K562 (cell line): ENCODE results near the gene STEAP2. TPM values are rescaled to one million over a fixed set of nuclear protein-coding genes. Genes with fewer than 3 reads are reported as not detected.

Experiments
- ATAC-seq: fragments of 200-7000 bp; cut with Tn5 transposase; 3 replicates; pipeline ENCODE4 v1.9.1; 2020; ENCODE audit warnings: moderate library complexity
- BruUV-seq: library from RNA; stranded (reverse); fragments of 400-500 nt; replicated peaks from 2 replicates; lab custom pipeline; 2021; lab: Mats Ljungman, UMichigan
- CTCF ChIA-PET: fragments of 300-600 bp; formaldehyde crosslinking; extraction: SDS; loops from one replicate; lab custom pipeline; 2021; ENCODE audit warnings: low intra/inter-chr PET ratio; lab: Yijun Ruan, JAX
- POLR2A ChIA-PET: fragments of 300-600, 350-650 bp; sonication (Branson Sonifier 250); formaldehyde crosslinking; extraction: SDS; loops from one replicate; lab custom pipeline; 2021; ENCODE audit warnings: antibody characterized with exemption, inconsistent platforms; lab: Yijun Ruan, JAX
- DNase-seq, 4 experiments: peaks; one replicate each; pipeline versions ENCODE4 v3.0.0 to v3.0.0-alpha.2; 2011 to 2018; ENCODE audit warnings: low spot score in 3 of 4, mixed read lengths in 3 of 4; ENCODE audit errors: extremely low read depth in 1 of 4
- FAIRE-seq: peaks from 2 replicates; lab custom pipeline; 2011; peaks lifted over from hg19 to GRCh38; lab: Jason Lieb, UNC
- H2AFZ ChIP-seq: 2 replicates; pipeline ENCODE4 v1.6.0; 2011; ENCODE audit warnings: low read depth, low read length, control low read depth, inconsistent platforms
- H3K27ac ChIP-seq: fragments of 200-600 bp; 3 replicates; pipeline ENCODE4 v1.8.0; 2011; ENCODE audit warnings: low read depth, mild to moderate bottlenecking, control low read depth, inconsistent platforms, low read length, moderate library complexity, mixed read lengths; ENCODE audit errors: extremely low read depth
- H3K27me3 ChIP-seq, 2 experiments: fragments of 300-600 bp in 1 of 2; 2 replicates in 1 of 2; 3 replicates in 1 of 2; pipeline versions ENCODE4 v1.6.0 to v1.8.0; 2011; ENCODE audit warnings: inconsistent platforms in 2 of 2, low read length in 2 of 2, mild to moderate bottlenecking in 1 of 2, mixed read lengths in 1 of 2, moderate library complexity in 1 of 2; ENCODE audit not compliant: control insufficient read depth in 2 of 2, insufficient read depth in 2 of 2
- H3K36me3 ChIP-seq: fragments of 300-600 bp; 3 replicates; pipeline ENCODE4 v1.8.0; 2011; ENCODE audit warnings: mild to moderate bottlenecking, low read length, inconsistent platforms; ENCODE audit not compliant: control insufficient read depth, insufficient read depth
- H3K4me1 ChIP-seq, 2 experiments: fragments of 200-600 bp in 1 of 2; replicated peaks in 1 of 2; 2 replicates in 1 of 2; 3 replicates in 1 of 2; pipeline versions ENCODE4 v1.5.1 to v1.8.0; 2011; ENCODE audit warnings: inconsistent platforms in 2 of 2, low read length in 2 of 2, mild to moderate bottlenecking in 1 of 2, mixed read lengths in 1 of 2, moderate library complexity in 1 of 2; ENCODE audit not compliant: control insufficient read depth in 2 of 2, insufficient read depth in 2 of 2
- H3K4me2 ChIP-seq: 2 replicates; pipeline ENCODE4 v1.6.1; 2011; ENCODE audit warnings: low read length, control low read depth, inconsistent platforms, mixed read lengths; ENCODE audit not compliant: insufficient read depth
- H3K4me3 ChIP-seq: fragments of 200-600 bp; sonication (generic), shearing (Covaris generic); 2 replicates; pipeline ENCODE4 v1.5.1; 2016; ENCODE audit warnings: control low read depth, inconsistent platforms
- H3K79me2 ChIP-seq: fragments of 200-600 bp; 3 replicates; pipeline ENCODE4 v1.8.0; 2011; ENCODE audit warnings: low read length, inconsistent platforms; ENCODE audit not compliant: control insufficient read depth, insufficient read depth
- H3K9ac ChIP-seq, 2 experiments: 2 replicates each; pipeline versions ENCODE4 v1.6.0 to v1.6.1; 2011; ENCODE audit warnings: low read depth in 2 of 2, low read length in 2 of 2, control low read depth in 1 of 2, inconsistent platforms in 1 of 2, mild to moderate bottlenecking in 1 of 2, mixed read lengths in 1 of 2; ENCODE audit not compliant: insufficient read depth in 1 of 2
- H3K9me1 ChIP-seq: one replicate; pipeline ENCODE4 v1.6.0; 2011; ENCODE audit warnings: inconsistent platforms, mild to moderate bottlenecking, low read length, moderate library complexity; ENCODE audit not compliant: control insufficient read depth, insufficient read depth
- H3K9me3 ChIP-seq: replicated peaks from 2 replicates; pipeline ENCODE4 v1.5.1; 2011; ENCODE audit warnings: low read depth, low read length, inconsistent platforms; ENCODE audit not compliant: control insufficient read depth, insufficient read depth
- H4K20me1 ChIP-seq: replicated peaks from 2 replicates; pipeline ENCODE4 v1.6.1; 2011; ENCODE audit warnings: low read length, inconsistent platforms, mixed read lengths; ENCODE audit not compliant: control insufficient read depth, insufficient read depth
- BACH1 ChIP-seq: fragments of 200-800 bp; sonication (Bioruptor generic); IDR thresholded peaks from 2 replicates; pipeline ENCODE4 v1.6.1; 2016; ENCODE audit warnings: missing genetic modification characterization, missing compliant biosample characterization
- KDM1A ChIP-seq, 2 experiments: fragments of 450-650 bp; IDR thresholded peaks; 2 replicates each; pipeline ENCODE4 v1.6.1; 2016; ENCODE audit warnings: mild to moderate bottlenecking in 2 of 2
- MCM5 ChIP-seq: fragments of 450-650 bp; IDR thresholded peaks from 2 replicates; pipeline ENCODE4 v1.6.1; 2016; ENCODE audit warnings: low read depth
- MTF1 ChIP-seq: fragments of 250-450 bp; sonication (Bioruptor Pico); IDR thresholded peaks from 2 replicates; pipeline ENCODE4 v1.9.0; 2021; ENCODE audit warnings: moderate library complexity, mild to moderate bottlenecking, inconsistent platforms, borderline replicate concordance
- U2AF1 ChIP-seq: fragments of 200-400 bp; formaldehyde crosslinking; optimal IDR thresholded peaks from 2 replicates; pipeline ENCODE3; 2017; ENCODE audit warnings: mild to moderate bottlenecking, low read depth, low read length, moderate library complexity
- XRCC5 ChIP-seq: fragments of 200-400 bp; formaldehyde crosslinking; IDR thresholded peaks from 2 replicates; pipeline ENCODE4 v1.6.1; 2017; ENCODE audit warnings: low read depth, mild to moderate bottlenecking, low read length
- ZNF282 ChIP-seq: sonication (generic); formaldehyde crosslinking; IDR thresholded peaks from 2 replicates; pipeline ENCODE4 v1.8.1; 2023; ENCODE audit warnings: missing genetic modification reagents
- in situ Hi-C: fragments of 300-500 bp; cut with MboI; formaldehyde crosslinking; loops from 4 replicates; pipeline ENCODE4 v1.15.0; 2018; ENCODE audit warnings: inconsistent platforms, mixed read lengths
- intact Hi-C: fragments of 100-400 bp; cut with micrococcal nuclease; formaldehyde crosslinking; loops from 2 replicates; pipeline ENCODE4 v1.14.2; 2022
- polyA plus RNA-seq, 8 experiments: library from polyadenylated mRNA; depleted of rRNA in 4 of 8; stranded (reverse) in 5 of 8; unstranded in 3 of 8; fragments of >200 nt; fragmentation: Nextera tagmentation in 2 of 8; fragmentation: Illumina TruSeq in 1 of 8; extraction: Ambion mirVana in 2 of 8; extraction: Trizol in 1 of 8; gene quantifications; 2 replicates each; pipeline versions ENCODE4 v1.2.1 to v1.2.3, GENCODE V29; 2011 to 2014; ENCODE audit warnings: inconsistent platforms in 1 of 8, missing spikeins in 1 of 8
- total RNA-seq, 7 experiments: library from RNA; depleted of rRNA in 6 of 7; stranded (reverse); fragments of >200 nt in 6 of 7; fragmentation: Illumina TruSeq in 2 of 7; extraction: Trizol in 2 of 7; gene quantifications; 2 replicates each; pipeline versions ENCODE4 v1.2.1 to v1.2.3, GENCODE V29; 2011 to 2021; ENCODE audit warnings: low replicate concordance in 1 of 7
- TF ChIP-seq, protein P1 (sequence below): fragments of 450-650 bp; IDR thresholded peaks from one replicate; pipeline ENCODE4 v1.6.1; 2018; ENCODE audit warnings: mild to moderate bottlenecking, moderate library complexity; ENCODE audit not compliant: partially characterized antibody
- TF ChIP-seq, protein P2 (sequence below), 2 experiments: IDR thresholded peaks; 2 replicates each; pipeline ENCODE4 v1.6.1; 2011; ENCODE audit warnings: borderline replicate concordance in 1 of 2, control low read depth in 1 of 2, low read depth in 1 of 2, low read length in 1 of 2, mild to moderate bottlenecking in 1 of 2, mixed read lengths in 1 of 2, moderate library complexity in 1 of 2; ENCODE audit not compliant: insufficient read depth in 1 of 2, insufficient read length in 1 of 2, poor library complexity in 1 of 2, severe bottlenecking in 1 of 2; ENCODE audit errors: extremely low read depth in 1 of 2
- TF ChIP-seq, protein P3 (sequence below): sonication (generic); formaldehyde crosslinking; IDR thresholded peaks from 2 replicates; pipeline ENCODE4 v1.8.0; 2023; ENCODE audit warnings: missing genetic modification reagents, mild to moderate bottlenecking, borderline replicate concordance

Gene STEAP2
- total and polyA plus RNA-seq, 9 of the 15 experiments (the other 6 are each of a cell fraction or from before 2014, with no cell fraction given) = 0.02 to 0.03 TPM; not detected in 7

DNA sequence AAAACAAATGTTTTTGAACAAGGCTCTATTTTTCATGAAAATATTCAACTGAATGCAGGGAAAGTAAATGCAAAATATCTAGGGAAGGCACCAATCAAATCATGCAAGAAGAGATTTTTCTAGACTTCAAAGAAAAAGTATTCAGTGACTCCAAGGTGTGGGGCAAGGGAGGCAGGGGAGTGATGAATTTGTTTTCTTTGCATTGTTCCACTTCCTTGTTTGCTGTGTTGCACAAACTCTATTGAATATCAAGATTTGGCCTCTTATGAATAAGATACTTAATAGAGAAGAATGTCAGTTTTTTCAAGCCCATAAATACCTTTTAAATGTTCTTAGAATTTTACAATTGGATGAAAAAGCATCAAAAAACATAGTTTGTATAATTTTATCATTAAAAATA, 30.9 kb upstream of the STEAP2 start:
- POLR2A ChIA-PET = no interaction called here
- H3K9me1 ChIP-seq = no peaks in the 10 kb centered on the region
- ATAC-seq (no peak), FAIRE-seq (no peak)
- no peak overlapping the region for H3K4me3 ChIP-seq
- no peak overlapping the region for H2AFZ ChIP-seq
- no peak overlapping the region for H3K4me2 ChIP-seq
- TF ChIP-seq MTF1 (CRISPR knock-in tag) (no peak), U2AF1 (no peak), BACH1 (tag) (no peak), KDM1A (IDR thresholded peaks at IDR 0.05) (no peak), MCM5 (no peak), XRCC5 (no peak), ZNF282 (CRISPR knock-in tag) (no peak)
- TF ChIP-seq, protein P1, sequence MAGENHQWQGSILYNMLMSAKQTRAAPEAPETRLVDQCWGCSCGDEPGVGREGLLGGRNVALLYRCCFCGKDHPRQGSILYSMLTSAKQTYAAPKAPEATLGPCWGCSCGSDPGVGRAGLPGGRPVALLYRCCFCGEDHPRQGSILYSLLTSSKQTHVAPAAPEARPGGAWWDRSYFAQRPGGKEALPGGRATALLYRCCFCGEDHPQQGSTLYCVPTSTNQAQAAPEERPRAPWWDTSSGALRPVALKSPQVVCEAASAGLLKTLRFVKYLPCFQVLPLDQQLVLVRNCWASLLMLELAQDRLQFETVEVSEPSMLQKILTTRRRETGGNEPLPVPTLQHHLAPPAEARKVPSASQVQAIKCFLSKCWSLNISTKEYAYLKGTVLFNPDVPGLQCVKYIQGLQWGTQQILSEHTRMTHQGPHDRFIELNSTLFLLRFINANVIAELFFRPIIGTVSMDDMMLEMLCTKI = no peak
- TF ChIP-seq, protein P2, sequence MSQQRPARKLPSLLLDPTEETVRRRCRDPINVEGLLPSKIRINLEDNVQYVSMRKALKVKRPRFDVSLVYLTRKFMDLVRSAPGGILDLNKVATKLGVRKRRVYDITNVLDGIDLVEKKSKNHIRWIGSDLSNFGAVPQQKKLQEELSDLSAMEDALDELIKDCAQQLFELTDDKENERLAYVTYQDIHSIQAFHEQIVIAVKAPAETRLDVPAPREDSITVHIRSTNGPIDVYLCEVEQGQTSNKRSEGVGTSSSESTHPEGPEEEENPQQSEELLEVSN (IDR thresholded peaks at IDR 0.05; ENCODE audit: borderline replicate concordance in 1 of 2, extremely low read depth in 1 of 2, insufficient read depth in 1 of 2, insufficient read length in 1 of 2, low read depth in 1 of 2, low read length in 1 of 2, poor library complexity in 1 of 2, severe bottlenecking in 1 of 2) = no peak
- TF ChIP-seq, protein P3, sequence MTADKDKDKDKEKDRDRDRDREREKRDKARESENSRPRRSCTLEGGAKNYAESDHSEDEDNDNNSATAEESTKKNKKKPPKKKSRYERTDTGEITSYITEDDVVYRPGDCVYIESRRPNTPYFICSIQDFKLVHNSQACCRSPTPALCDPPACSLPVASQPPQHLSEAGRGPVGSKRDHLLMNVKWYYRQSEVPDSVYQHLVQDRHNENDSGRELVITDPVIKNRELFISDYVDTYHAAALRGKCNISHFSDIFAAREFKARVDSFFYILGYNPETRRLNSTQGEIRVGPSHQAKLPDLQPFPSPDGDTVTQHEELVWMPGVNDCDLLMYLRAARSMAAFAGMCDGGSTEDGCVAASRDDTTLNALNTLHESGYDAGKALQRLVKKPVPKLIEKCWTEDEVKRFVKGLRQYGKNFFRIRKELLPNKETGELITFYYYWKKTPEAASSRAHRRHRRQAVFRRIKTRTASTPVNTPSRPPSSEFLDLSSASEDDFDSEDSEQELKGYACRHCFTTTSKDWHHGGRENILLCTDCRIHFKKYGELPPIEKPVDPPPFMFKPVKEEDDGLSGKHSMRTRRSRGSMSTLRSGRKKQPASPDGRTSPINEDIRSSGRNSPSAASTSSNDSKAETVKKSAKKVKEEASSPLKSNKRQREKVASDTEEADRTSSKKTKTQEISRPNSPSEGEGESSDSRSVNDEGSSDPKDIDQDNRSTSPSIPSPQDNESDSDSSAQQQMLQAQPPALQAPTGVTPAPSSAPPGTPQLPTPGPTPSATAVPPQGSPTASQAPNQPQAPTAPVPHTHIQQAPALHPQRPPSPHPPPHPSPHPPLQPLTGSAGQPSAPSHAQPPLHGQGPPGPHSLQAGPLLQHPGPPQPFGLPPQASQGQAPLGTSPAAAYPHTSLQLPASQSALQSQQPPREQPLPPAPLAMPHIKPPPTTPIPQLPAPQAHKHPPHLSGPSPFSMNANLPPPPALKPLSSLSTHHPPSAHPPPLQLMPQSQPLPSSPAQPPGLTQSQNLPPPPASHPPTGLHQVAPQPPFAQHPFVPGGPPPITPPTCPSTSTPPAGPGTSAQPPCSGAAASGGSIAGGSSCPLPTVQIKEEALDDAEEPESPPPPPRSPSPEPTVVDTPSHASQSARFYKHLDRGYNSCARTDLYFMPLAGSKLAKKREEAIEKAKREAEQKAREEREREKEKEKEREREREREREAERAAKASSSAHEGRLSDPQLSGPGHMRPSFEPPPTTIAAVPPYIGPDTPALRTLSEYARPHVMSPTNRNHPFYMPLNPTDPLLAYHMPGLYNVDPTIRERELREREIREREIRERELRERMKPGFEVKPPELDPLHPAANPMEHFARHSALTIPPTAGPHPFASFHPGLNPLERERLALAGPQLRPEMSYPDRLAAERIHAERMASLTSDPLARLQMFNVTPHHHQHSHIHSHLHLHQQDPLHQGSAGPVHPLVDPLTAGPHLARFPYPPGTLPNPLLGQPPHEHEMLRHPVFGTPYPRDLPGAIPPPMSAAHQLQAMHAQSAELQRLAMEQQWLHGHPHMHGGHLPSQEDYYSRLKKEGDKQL = no peak
- TF ChIP-seq, all 486 proteins: peak for 0
- DNase-seq = no peak
- no peaks in the 10 kb centered on the region for H3K4me1 ChIP-seq
- CTCF ChIA-PET = no interaction called here
- in situ Hi-C loops = no loop called here
- H3K9me3 ChIP-seq = no peaks in the 10 kb centered on the region
- H3K9ac ChIP-seq = no peak overlapping the region
- H4K20me1 ChIP-seq = no peaks in the 10 kb centered on the region
- H3K79me2 ChIP-seq = no peaks in the 10 kb centered on the region
- intact Hi-C loops = no loop called here
- no TSS peak for BruUV-seq
- no peak overlapping the region for H3K27ac ChIP-seq
- H3K36me3 ChIP-seq = no peaks in the 10 kb centered on the region
- no peaks in the 10 kb centered on the region for H3K27me3 ChIP-seq
